GM23248 (cell line): ENCODE results near the gene SHISA9.

ENCODE experiments used
- EZH2 ChIP-seq: fragments of 200-600 bp; sonication (generic); IDR thresholded peaks from 2 replicates; pipeline ENCODE4 v1.6.1; 2018; ENCODE audit warnings: antibody characterized with exemption, mild to moderate bottlenecking; ENCODE audit not compliant: insufficient read depth, poor library complexity, severe bottlenecking
- EZH2phosphoT487 ChIP-seq: fragments of 200-600 bp; sonication (generic); IDR thresholded peaks from 2 replicates; pipeline ENCODE4 v1.6.1; 2018; ENCODE audit warnings: antibody characterized with exemption, moderate library complexity, mild to moderate bottlenecking, low read depth; ENCODE audit not compliant: insufficient read depth

- TF ChIP-seq EZH2 (no peak), EZH2phosphoT487 (no peak)
Measured at GRCh38 chr16:12885742-12886141, 15.7 kb upstream of the SHISA9 start.
